ENCODE measurements around the gene CTAG1A.

Gene CTAG1A

GRCh38 chrX:154592505-154592904, 7.6 kb downstream of the CTAG1A start:
- no peak overlapping the region for H3K4me3 ChIP-seq (ENCODE audit: low read length)
- H3K27me3 ChIP-seq (replicated peaks; ENCODE audit: insufficient read depth, low read length): no peaks in the 10 kb centered on the region; the same call in 1 of the 2 replicates
- no peaks in the 10 kb centered on the region for H3K9me3 ChIP-seq (replicated peaks; ENCODE audit: insufficient read depth, low read length)
- H3K27ac ChIP-seq (ENCODE audit: low read length): no peak overlapping the region
- no peaks in the 10 kb centered on the region for H3K4me1 ChIP-seq (ENCODE audit: low read length)
- H3K9me2 ChIP-seq (replicated peaks; ENCODE audit: insufficient read depth, low read length): no peaks in the 10 kb centered on the region
- H3K4me2 ChIP-seq (ENCODE audit: low read depth, low read length): no peak overlapping the region
- no peaks in the 10 kb centered on the region for H4K20me1 ChIP-seq (ENCODE audit: insufficient read depth, low read length)
- TF ChIP-seq CTCF (IDR thresholded peaks at IDR 0.05; ENCODE audit: low read length): no peak
- no peak for TF ChIP-seq EZH2 (optimal IDR thresholded peaks at IDR 0.05; ENCODE audit: low read depth, low read length)
- no peak for TF ChIP-seq EZH2phosphoT487 (IDR thresholded peaks at IDR 0.05; ENCODE audit: low read length)
- H3K9ac ChIP-seq (ENCODE audit: low read length): no peak overlapping the region
- H3F3A ChIP-seq (ENCODE audit: insufficient read depth, low read length): no peaks in the 10 kb centered on the region
- H3K36me3 ChIP-seq (replicated peaks; ENCODE audit: insufficient read depth, low read length): no peaks in the 10 kb centered on the region
- no peaks in the 10 kb centered on the region for H3K79me2 ChIP-seq (ENCODE audit: low read length)
- DNase-seq: no peak
- H2AFZ ChIP-seq (ENCODE audit: low read length): no peak overlapping the region

GRCh38 chrX:154593201-154593600, 8.3 kb downstream of the CTAG1A start:
- no peak overlapping the region for H3K4me2 ChIP-seq (ENCODE audit: low read depth, low read length)
- DNase-seq: no peak
- H3F3A ChIP-seq (ENCODE audit: insufficient read depth, low read length): no peaks in the 10 kb centered on the region
- H3K36me3 ChIP-seq (replicated peaks; ENCODE audit: insufficient read depth, low read length): no peaks in the 10 kb centered on the region
- H3K27ac ChIP-seq (ENCODE audit: low read length): no peak overlapping the region
- H3K4me3 ChIP-seq (ENCODE audit: low read length): no peak overlapping the region
- TF ChIP-seq CTCF (IDR thresholded peaks at IDR 0.05; ENCODE audit: low read length) (no peak), EZH2phosphoT487 (IDR thresholded peaks at IDR 0.05; ENCODE audit: low read length) (no peak)
- H3K9ac ChIP-seq (ENCODE audit: low read length): no peak overlapping the region
- H3K9me3 ChIP-seq (replicated peaks; ENCODE audit: insufficient read depth, low read length): no peaks in the 10 kb centered on the region
- H4K20me1 ChIP-seq (ENCODE audit: insufficient read depth, low read length): no peaks in the 10 kb centered on the region
- no peaks in the 10 kb centered on the region; the same call in 1 of the 2 replicates for H3K27me3 ChIP-seq (replicated peaks; ENCODE audit: insufficient read depth, low read length)
- no peaks in the 10 kb centered on the region for H3K79me2 ChIP-seq (ENCODE audit: low read length)
- H2AFZ ChIP-seq (ENCODE audit: low read length): no peak overlapping the region
- H3K9me2 ChIP-seq (replicated peaks; ENCODE audit: insufficient read depth, low read length): no peaks in the 10 kb centered on the region
- no peaks in the 10 kb centered on the region for H3K4me1 ChIP-seq (ENCODE audit: low read length)

- H3K9me2 ChIP-seq (replicated peaks; ENCODE audit: insufficient read depth, low read length): no peaks in the 10 kb centered on the region
- H3K9me3 ChIP-seq (replicated peaks; ENCODE audit: insufficient read depth, low read length): no peaks in the 10 kb centered on the region
- H3K27me3 ChIP-seq (replicated peaks; ENCODE audit: insufficient read depth, low read length): no peaks in the 10 kb centered on the region; the same call in 1 of the 2 replicates
These were observed 9.6 kb downstream of the CTAG1A start for GRCh38 chrX:154594491-154594890.

GRCh38 chrX:154595559-154596249, 10.8 kb downstream of the CTAG1A start:
- H3F3A ChIP-seq (ENCODE audit: insufficient read depth, low read length): no peaks in the 10 kb centered on the region
- H3K9me3 ChIP-seq (replicated peaks; ENCODE audit: insufficient read depth, low read length): no peaks in the 10 kb centered on the region
- no peaks in the 10 kb centered on the region for H3K4me1 ChIP-seq (ENCODE audit: low read length)
- H3K36me3 ChIP-seq (replicated peaks; ENCODE audit: insufficient read depth, low read length): no peaks in the 10 kb centered on the region
- H3K79me2 ChIP-seq (ENCODE audit: low read length): no peaks in the 10 kb centered on the region
- TF ChIP-seq CTCF (IDR thresholded peaks at IDR 0.05; ENCODE audit: low read length): no peak
- TF ChIP-seq EZH2phosphoT487 (IDR thresholded peaks at IDR 0.05; ENCODE audit: low read length): no peak
- no peak for TF ChIP-seq EZH2 (optimal IDR thresholded peaks at IDR 0.05; ENCODE audit: low read depth, low read length)
- no peak overlapping the region for H3K4me2 ChIP-seq (ENCODE audit: low read depth, low read length)
- DNase-seq: no peak
- no peak overlapping the region for H3K27ac ChIP-seq (ENCODE audit: low read length)
- no peak overlapping the region for H2AFZ ChIP-seq (ENCODE audit: low read length)
- no peaks in the 10 kb centered on the region; the same call in 1 of the 2 replicates for H3K27me3 ChIP-seq (replicated peaks; ENCODE audit: insufficient read depth, low read length)
- H3K9ac ChIP-seq (ENCODE audit: low read length): no peak overlapping the region
- H4K20me1 ChIP-seq (ENCODE audit: insufficient read depth, low read length): no peaks in the 10 kb centered on the region
- H3K4me3 ChIP-seq (ENCODE audit: low read length): no peak overlapping the region
- no peaks in the 10 kb centered on the region for H3K9me2 ChIP-seq (replicated peaks; ENCODE audit: insufficient read depth, low read length)

More at GRCh38 chrX:154594491-154594890, 9.6 kb downstream of the CTAG1A start:
- H4K20me1 ChIP-seq (ENCODE audit: insufficient read depth, low read length): no peaks in the 10 kb centered on the region
- no peaks in the 10 kb centered on the region for H3F3A ChIP-seq (ENCODE audit: insufficient read depth, low read length)
- H2AFZ ChIP-seq (ENCODE audit: low read length): no peak overlapping the region
- no peak for DNase-seq
- no peak for TF ChIP-seq EZH2 (optimal IDR thresholded peaks at IDR 0.05; ENCODE audit: low read depth, low read length)
- H3K27ac ChIP-seq (ENCODE audit: low read length): no peak overlapping the region
- H3K4me1 ChIP-seq (ENCODE audit: low read length): no peaks in the 10 kb centered on the region
- no peaks in the 10 kb centered on the region for H3K36me3 ChIP-seq (replicated peaks; ENCODE audit: insufficient read depth, low read length)
- H3K79me2 ChIP-seq (ENCODE audit: low read length): no peaks in the 10 kb centered on the region
- H3K4me3 ChIP-seq (ENCODE audit: low read length): no peak overlapping the region
- no peak overlapping the region for H3K9ac ChIP-seq (ENCODE audit: low read length)
- no peak overlapping the region for H3K4me2 ChIP-seq (ENCODE audit: low read depth, low read length)

Measured in MM.1S (cell line).